ENCODE results near the gene GPR176.

The GPR176 gene

GRCh38 chr15:39889601-39890000, 30.5 kb downstream of the GPR176 start:
- no peak for DNase-seq (ENCODE audit: low spot score)

- DNase-seq (ENCODE audit: low spot score): no peak
Measured at GRCh38 chr15:39888809-39889208, 31.3 kb downstream of the GPR176 start.

DNA sequence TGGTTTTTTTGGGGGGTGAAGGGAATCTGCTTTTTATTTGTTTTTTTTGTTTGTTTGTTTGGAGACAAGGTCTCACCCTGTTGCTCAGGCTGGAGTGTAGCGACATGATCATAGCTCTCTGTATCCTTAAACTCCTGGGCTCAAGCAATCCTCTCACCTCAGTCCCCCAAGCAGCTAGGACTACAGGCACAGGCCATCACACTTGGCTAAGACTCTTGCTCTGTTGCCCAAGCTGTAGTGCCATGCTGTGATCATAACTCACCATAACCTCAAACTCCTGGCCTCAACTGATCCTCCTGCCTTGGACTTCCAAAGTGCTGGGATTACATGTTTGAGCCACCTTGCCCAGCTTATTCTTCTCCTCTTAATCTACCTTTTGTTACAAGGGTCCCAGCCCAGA, 31.8 kb downstream of the GPR176 start:
- no peak for DNase-seq (ENCODE audit: low spot score)

GRCh38 chr15:39887832-39888231, 32.2 kb downstream of the GPR176 start:
- peak; percentile 4 for DNase-seq (ENCODE audit: low spot score)

- no peak for DNase-seq (ENCODE audit: low spot score)
Measured at GRCh38 chr15:39887211-39887610, 32.9 kb downstream of the GPR176 start.

DNA sequence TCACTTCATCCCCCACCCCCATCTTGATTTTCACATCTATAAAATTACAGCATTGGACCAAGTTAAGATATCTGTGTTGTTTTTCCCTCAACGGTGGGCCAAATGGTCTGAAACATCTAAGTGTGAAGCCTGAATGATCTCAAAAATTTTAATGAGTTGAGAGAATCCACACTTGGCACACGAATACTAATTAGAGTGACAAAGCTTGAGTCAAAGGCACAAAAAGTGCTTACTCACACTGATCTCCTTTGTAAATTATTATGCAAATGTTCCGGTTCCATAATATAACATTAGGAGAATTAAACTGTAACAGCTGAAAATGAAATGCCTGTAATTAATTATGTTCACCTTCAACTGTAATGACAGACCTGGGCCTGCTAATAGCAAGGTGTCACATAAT, 33.6 kb downstream of the GPR176 start:
- no peak for DNase-seq (ENCODE audit: low spot score)

DNA sequence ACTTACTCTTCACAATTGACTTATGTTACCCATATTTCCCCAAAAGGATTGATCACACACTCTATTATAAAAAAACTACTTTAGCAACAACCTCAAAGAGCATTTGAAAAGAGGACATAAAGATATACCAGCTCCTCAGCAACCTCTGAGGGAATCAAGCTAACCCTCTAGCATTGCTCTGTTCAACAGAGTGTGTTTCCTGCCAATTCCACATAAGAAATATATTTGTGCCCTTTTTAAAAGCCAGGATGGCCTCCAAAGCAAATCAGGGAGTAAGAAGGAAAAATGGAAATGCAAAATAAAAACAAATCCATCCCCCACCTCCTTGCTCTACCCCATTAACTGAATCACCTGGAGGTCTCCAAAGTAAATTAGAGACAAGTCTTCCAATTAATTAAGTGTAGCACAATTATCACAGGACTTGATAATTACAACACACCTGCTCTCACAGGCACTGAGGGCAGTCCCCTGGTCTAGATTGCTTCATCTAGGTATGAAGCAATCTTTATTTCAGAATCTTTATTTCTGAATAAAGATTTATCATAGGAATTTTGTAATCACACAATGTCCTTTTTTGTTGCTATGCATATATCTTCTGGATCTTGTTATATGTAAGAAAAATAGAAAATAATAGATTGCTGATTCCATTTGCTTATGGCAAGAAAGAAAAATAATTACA, 34.8 kb downstream of the GPR176 start:
- DNase-seq (ENCODE audit: low spot score): no peak

DNA sequence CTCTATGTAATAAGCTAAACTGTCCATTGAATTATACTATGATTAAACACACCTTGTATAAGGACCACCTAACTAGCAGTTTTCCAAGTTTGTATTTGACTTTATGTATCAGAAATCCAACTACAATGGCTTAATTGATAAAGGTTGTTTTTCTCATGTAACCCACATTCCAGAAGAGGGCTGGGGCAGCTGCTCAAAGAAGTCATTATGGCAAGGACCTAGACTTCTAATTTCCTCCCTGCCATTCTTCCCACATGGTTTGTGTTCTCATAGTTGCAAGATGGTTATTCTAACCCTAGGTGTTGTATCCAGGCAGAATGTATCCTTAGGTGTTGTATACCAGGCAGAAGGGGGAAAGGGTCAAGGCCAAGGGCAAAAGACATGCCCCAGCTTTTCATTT, 35.7 kb downstream of the GPR176 start:
- no peak for DNase-seq (ENCODE audit: low spot score)

DNA sequence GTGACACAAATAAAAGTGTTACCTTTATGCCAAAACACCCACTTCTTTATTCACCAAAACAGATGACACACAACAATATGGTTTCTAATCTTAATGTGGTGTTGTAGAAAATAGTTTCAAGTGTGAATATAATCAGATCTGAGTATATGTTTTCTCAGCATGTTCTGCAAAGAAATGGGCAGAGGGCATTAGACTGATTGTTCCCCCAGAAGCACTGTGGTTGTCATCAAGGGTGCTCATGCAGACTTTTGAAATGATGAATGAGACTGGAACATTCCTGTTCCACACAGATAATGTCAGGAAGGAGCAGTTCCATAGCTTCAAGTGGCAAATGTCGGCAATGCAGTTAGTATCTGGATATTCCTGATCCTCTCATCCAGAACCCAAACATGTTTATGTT, 37.5 kb downstream of the GPR176 start:
- DNase-seq (ENCODE audit: low spot score): no peak

DNA sequence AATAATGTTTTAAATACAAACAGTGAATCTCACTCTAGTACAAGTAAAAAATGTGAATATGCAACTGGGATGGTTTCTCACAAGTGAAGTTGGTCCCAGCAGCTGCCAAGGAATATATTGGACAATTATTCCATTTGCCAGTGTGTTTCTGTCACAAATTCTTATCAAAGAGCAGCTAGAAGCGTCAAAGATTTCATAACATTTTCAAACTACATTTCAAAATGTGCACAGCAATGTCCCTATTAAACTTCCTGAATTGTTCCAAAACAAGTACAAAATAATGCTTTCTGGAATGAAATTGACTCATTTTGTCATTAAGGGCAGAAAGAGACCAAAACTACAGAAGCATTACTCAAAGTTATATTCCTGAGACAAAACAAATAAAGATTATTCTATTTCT, 38.3 kb downstream of the GPR176 start:
- no peak for DNase-seq (ENCODE audit: low spot score)

DNA sequence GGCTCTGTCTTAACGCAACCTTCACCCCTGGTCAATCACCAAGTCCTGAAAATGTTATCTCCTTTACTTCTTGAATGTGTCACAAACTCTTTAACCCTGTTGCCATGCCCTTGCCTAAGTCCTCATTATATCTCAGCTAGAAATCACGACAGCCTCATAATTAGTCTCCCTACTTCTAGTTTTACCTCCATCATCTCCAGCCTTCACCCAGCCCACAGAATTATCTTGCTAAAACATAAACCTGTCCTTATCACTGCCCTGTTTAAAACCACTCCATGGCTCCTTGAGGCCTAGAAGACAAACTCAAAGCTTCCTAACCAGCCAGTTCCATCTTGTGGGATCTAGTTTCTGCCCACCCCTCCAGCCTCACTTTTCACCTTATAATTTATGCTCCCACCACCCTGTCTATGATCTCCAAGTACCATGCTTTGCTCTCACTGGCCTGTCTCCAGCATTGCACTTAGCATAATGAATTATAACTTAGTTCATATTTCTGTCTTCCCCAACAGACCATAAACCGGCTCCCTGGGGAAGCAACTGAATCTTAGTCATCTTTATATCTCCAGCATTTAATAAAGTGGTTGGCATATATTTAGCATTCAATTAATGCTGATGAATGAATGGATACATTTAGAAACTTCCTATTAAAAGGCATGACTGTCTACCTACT, 39.2 kb downstream of the GPR176 start:
- no peak for DNase-seq (ENCODE audit: low spot score)

GRCh38 chr15:39878406-39878785, 41.7 kb downstream of the GPR176 start:
- no peak for DNase-seq (ENCODE audit: low spot score)

DNA sequence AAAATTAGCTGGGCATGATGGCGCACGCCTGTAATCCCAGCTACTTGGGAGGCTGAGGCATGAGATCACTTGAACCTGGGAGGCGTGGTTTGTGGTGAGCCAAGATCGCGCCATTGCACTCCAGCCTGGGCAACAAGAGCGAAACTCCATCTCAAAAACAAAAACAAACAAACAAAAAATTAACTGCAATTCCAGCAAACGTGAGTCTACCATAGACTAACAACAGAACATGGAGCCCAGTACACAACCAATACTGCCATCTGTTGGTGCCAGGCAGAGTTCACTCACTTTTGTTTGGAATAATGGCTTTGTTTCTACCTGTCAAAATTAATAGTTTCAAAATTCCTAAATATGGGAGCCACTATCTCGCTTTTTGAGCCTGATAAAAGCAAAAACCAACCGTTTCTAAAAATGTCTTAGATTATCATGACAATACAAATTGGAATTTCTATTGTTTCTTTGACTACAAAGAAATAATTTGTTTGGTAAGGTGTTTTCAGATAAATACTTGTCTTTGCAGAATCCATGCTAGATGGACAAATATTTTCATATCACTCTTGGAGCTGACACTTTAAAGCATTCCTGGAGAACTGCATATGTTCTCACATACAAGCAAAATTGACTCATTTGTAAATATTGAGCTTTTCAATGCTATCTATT, 45.0 kb downstream of the GPR176 start:
- peak; percentile 13 for DNase-seq (ENCODE audit: low spot score)

DNA sequence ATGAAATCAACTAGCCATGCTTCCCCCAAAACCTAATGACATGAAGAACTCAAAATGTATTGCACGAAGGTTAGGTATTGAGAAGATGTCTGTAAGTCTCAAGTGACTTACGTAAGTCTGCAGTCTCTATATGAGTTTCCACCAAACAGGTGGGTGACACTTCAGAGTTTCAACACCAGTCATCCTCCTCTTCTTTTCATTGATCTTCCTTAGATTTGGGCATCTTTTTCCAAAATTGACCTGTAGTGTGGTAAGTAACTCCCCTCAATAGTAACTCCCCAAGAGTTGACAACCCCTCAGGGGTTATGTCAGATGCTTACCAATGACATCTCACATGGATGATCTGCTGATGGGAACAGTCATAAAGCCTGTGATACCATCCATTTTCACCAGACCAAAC, 46.1 kb downstream of the GPR176 start:
- DNase-seq (ENCODE audit: low spot score): no peak

- DNase-seq (ENCODE audit: low spot score): no peak
Measured at GRCh38 chr15:39870537-39870936, 49.5 kb downstream of the GPR176 start.

GRCh38 chr15:39869858-39870515, 50.1 kb downstream of the GPR176 start:
- no peak for DNase-seq (ENCODE audit: low spot score)

- DNase-seq (ENCODE audit: low spot score): no peak
Measured at GRCh38 chr15:39869254-39869653, 50.8 kb downstream of the GPR176 start.

DNA sequence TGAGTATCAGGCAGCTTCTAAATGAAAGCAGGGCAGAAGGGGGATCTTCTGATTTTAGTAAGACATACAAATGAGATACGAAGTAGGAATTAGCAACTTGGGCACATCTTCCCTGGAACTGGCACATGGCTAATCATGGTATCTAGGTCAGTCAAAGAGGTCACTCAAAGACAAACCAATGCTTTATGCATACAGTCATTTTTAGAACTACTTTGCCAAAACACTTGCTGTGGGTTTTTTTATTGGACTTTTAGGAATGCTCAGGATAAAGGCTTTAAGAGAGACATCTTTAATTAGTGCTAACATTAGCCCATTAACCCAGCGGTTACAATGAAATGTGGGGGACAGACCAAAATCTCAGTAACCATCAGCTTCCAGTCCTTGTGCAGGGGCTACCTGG, 51.7 kb downstream of the GPR176 start:
- no peak for DNase-seq (ENCODE audit: low spot score)

- no peak for DNase-seq (ENCODE audit: low spot score)
Measured at GRCh38 chr15:39864116-39864515, 56.0 kb downstream of the GPR176 start.

GRCh38 chr15:39860871-39861270, 59.2 kb downstream of the GPR176 start:
- DNase-seq (ENCODE audit: low spot score): no peak

- no peak for DNase-seq (ENCODE audit: low spot score)
Measured at GRCh38 chr15:39860200-39860599, 59.9 kb downstream of the GPR176 start.

DNA sequence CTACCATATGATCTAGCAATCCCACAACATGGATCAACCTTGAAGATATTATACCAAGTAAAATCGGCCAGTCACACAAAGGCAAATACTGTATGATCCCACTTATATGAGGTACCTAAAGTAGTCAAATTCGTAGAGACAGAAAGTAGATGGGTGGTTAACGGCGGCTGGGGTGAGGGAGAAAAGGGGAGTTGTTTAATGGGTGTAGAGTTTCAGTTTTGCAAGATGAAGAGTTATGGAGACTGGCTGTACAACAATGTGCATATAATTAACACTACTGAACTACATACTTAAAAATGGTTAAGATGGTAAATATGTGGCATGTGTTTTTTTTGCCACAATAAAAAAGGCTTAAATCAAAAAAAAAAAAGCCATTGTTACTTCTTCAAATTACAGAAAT, 60.4 kb downstream of the GPR176 start:
- no peak for DNase-seq (ENCODE audit: low spot score)

DNA sequence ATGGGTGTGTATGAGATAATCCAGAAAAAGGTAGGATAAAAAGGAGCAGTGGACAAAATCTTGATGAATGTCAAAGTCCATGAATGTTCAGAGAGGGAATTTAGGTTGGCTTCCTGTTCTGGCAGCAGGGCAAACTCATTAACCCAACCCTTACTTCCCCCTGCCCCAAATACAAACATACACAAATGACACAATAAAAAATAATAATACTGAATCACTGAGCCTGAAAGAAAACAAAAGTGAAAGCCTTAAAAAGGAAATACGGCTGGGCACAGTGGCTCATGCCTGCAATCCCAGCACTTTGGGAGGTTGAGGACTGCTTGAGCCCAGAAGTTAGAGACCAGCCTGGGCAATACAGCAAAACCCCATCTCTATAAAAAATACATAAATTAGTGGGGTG, 62.9 kb downstream of the GPR176 start:
- no peak for DNase-seq (ENCODE audit: low spot score)
